ENCODE results near the gene PCCA. TPM values are rescaled to one million over a fixed set of nuclear protein-coding genes. Genes with fewer than 3 reads are reported as not detected.

The PCCA gene
- total and polyA plus RNA-seq, 2 of the 13 experiments (the other 11 are each of a cell fraction or from before 2014, with no cell fraction given), result 15.0 to 32.2 TPM

DNA sequence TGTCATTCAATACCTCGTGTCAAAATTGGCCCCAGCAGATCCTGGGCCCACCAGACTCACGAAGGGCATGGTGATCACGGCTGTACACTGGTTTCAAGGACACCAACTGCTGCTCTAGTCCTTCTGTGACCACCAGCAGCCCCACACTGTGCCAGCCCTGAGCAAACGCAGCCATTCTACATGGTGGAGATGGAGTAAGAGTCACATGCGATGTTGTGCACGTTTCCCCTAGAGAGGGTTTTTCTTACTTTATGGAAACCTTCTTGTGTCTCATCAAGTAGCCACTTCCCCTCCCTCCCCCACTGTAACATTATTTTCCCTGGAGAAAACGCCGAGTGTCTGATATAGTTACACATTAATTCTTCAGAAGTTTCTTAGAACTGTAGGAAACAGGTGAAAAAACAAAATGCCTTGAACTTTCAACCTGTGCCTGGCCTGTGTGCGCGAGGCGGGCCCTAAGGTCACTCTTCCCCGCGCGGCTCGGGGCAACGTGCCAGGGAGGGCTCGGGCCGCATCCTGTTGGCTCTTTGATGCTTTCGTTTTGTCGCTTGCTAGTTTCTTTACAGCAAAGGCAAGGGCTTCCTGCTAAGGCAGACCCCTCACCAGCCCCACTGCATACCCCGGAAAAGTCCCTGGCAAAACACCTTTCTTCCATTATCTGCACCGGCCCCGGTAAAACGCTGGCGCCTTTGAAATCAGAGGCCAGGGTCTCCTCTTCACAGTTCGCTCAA, 455.1 kb downstream of the PCCA start:
- peak overlapping the region in 2 of 3 experiments; percentile 7 to 19; a peak in 2 of 6 replicates for H3K4me3 ChIP-seq (replicated peaks in 1 of 3; ENCODE audit: insufficient read depth in 1 of 3, low read depth in 2 of 3, low read length in 3 of 3)
- peak; percentile 41 for DNase-seq (ENCODE audit: low spot score)
- peak overlapping the region; percentile 12 for H3K9ac ChIP-seq (ENCODE audit: insufficient read depth, low read depth, low read length)
- no peaks in the 10 kb centered on the region for H3K36me3 ChIP-seq (replicated peaks in 1 of 2; ENCODE audit: control insufficient read depth in 1 of 2, insufficient read depth in 2 of 2, low read length in 2 of 2)
- H3K27ac ChIP-seq (ENCODE audit: extremely low read length, insufficient read depth, low read length), result peak overlapping the region; percentile 59
- ChIA-PET CTCF (ENCODE audit: low intra/inter-chr PET ratio, low total read pairs) (no interaction called here), POLR2A (interaction anchor here (0.9 kb wide), 1 partner anchor 19 kb away, joined by 3 read pairs; no protein-coding TSS in a partner anchor)
- peak overlapping the region; percentile 63 for H3K4me2 ChIP-seq (ENCODE audit: low read depth, low read length)
- no peaks in the 10 kb centered on the region for H3K27me3 ChIP-seq (ENCODE audit: control insufficient read depth in 1 of 2, insufficient read depth in 2 of 2, low read length in 2 of 2)
- ATAC-seq, result peak; percentile 91
- H3K4me1 ChIP-seq (ENCODE audit: insufficient read depth, low read length), result peaks cover 50% of the 10 kb centered on the region
- 19% methylated on average over 20 of the region's 26 CpGs for WGBS (ENCODE audit: low lambda C conversion rate)
- BruUV-seq (replicated peaks), result no TSS peak
- peak; percentile 32 for FAIRE-seq
- peak overlapping the region; percentile 16 for H2AFZ ChIP-seq (ENCODE audit: low read length)
- intact Hi-C loops (cut with micrococcal nuclease; ENCODE audit: unreplicated experiment), result no loop called here
- H3K9me3 ChIP-seq (ENCODE audit: low read length), result no peaks in the 10 kb centered on the region; the same call in 1 of the 2 replicates
- in situ Hi-C loops (cut with HindIII; ENCODE audit: extremely low pct_ligation_motif_present, low pct_unique_long_range_greater_than_20kb), result loop anchor here (25.0 kb wide), 1 partner anchor 882 kb away; no protein-coding TSS in a partner anchor
- H3K79me2 ChIP-seq (ENCODE audit: insufficient read depth, low read length), result no peaks in the 10 kb centered on the region
- H4K20me1 ChIP-seq (ENCODE audit: insufficient read depth, low read length), result no peaks in the 10 kb centered on the region
- TF ChIP-seq ZNF326 (CRISPR knock-in tag; IDR thresholded peaks at IDR 0.05; ENCODE audit: borderline replicate concordance) (no peak), ZNF138 (CRISPR knock-in tag; IDR thresholded peaks at IDR 0.05; ENCODE audit: low read depth) (no peak), TEAD2 (CRISPR knock-in tag; IDR thresholded peaks at IDR 0.05) (no peak), ZNF121 (CRISPR knock-in tag; IDR thresholded peaks at IDR 0.05) (no peak), HOXA3 (CRISPR knock-in tag; IDR thresholded peaks at IDR 0.05) (peak; percentile 79), KDM4B (CRISPR knock-in tag; IDR thresholded peaks at IDR 0.05) (no peak), NFYB (CRISPR knock-in tag; IDR thresholded peaks at IDR 0.05) (no peak), MYNN (CRISPR knock-in tag; IDR thresholded peaks at IDR 0.05; ENCODE audit: low read depth) (no peak), ZNF556 (CRISPR knock-in tag; IDR thresholded peaks at IDR 0.05; ENCODE audit: borderline replicate concordance) (no peak; the same call in 1 of the 2 replicates), ZNF101 (CRISPR knock-in tag; IDR thresholded peaks at IDR 0.05; ENCODE audit: borderline replicate concordance, low read depth) (no peak), ZNF577 (CRISPR knock-in tag; IDR thresholded peaks at IDR 0.05; ENCODE audit: borderline replicate concordance, low read depth) (no peak), JUN (CRISPR knock-in tag; IDR thresholded peaks at IDR 0.05) (peak; percentile 62; the same call in 1 of the 2 replicates), ZNF34 (CRISPR knock-in tag; IDR thresholded peaks at IDR 0.05; ENCODE audit: borderline replicate concordance) (no peak), SNAI1 (CRISPR knock-in tag; IDR thresholded peaks at IDR 0.05; ENCODE audit: borderline replicate concordance) (no peak; the same call in 1 of the 2 replicates), POLR2AphosphoS2 (IDR thresholded peaks at IDR 0.05; ENCODE audit: low read depth, low read length) (no peak), HDAC1 (CRISPR knock-in tag; IDR thresholded peaks at IDR 0.05) (no peak), HIVEP1 (CRISPR knock-in tag; IDR thresholded peaks at IDR 0.05) (no peak)
- TF ChIP-seq, protein P1, sequence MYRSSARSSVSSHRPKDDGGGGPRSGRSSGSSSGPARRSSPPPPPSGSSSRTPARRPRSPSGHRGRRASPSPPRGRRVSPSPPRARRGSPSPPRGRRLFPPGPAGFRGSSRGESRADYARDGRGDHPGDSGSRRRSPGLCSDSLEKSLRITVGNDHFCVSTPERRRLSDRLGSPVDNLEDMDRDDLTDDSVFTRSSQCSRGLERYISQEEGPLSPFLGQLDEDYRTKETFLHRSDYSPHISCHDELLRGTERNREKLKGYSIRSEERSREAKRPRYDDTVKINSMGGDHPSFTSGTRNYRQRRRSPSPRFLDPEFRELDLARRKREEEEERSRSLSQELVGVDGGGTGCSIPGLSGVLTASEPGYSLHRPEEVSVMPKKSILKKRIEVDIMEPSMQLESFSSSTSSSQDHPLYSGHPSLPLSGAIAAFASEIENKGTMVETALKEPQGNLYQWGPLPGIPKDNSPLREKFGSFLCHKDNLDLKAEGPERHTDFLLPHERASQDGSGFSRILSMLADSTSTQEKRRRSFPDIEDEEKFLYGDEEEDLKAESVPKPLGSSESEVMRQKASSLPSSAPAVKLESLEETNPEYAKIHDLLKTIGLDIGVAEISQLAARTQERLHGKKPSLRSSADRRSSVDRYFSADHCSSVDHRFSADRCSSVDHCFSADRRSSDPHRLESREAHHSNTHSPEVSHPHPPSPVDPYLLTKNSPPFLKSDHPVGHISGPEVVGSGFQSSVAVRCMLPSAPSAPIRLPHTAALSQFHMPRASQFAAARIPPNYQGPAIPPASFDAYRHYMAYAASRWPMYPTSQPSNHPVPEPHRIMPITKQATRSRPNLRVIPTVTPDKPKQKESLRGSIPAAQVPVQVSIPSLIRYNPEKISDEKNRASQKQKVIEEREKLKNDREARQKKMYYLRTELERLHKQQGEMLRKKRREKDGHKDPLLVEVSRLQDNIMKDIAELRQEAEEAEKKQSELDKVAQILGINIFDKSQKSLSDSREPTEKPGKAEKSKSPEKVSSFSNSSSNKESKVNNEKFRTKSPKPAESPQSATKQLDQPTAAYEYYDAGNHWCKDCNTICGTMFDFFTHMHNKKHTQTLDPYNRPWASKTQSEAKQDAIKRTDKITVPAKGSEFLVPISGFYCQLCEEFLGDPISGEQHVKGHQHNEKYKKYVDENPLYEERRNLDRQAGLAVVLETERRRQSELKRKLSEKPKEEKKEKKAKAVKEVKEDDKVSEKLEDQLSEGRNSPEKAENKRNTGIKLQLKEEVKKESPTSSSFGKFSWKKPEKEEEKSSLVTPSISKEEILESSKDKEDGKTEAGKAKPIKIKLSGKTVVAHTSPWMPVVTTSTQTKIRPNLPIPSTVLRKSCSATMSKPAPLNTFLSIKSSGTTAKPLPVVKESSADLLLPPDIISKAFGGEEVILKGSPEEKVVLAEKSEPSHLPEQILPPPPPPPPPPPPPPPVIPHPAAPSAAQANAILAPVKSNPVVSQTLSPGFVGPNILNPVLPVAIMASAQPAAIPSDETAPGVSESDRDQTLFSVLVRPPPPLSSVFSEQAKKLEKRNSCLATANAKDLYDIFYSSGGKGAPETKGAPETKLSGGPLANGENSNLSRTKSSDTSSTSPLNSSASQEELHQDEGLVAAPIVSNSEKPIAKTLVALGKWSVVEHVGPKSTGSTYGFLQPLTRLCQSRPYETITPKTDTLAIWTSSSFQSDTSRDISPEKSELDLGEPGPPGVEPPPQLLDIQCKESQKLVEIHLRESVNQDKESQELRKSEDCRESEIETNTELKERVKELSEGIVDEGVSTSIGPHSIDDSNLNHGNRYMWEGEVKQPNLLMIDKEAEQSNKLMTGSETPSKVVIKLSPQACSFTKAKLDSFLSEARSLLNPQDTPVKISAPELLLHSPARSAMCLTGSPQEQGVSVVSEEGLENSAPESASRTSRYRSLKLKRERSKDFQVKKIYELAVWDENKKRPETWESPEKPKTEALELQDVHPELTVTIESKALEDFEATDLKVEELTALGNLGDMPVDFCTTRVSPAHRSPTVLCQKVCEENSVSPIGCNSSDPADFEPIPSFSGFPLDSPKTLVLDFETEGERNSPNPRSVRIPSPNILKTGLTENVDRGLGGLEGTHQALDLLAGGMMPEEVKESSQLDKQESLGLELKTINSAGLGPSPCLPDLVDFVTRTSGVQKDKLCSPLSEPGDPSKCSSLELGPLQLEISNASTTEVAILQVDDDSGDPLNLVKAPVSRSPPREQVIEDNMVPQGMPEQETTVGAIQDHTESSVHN (CRISPR knock-in tag; IDR thresholded peaks at IDR 0.05), result no peak
